ENCODE measurements around the gene ATXN7L1. TPM values are rescaled to one million over a fixed set of nuclear protein-coding genes. Genes with fewer than 3 reads are reported as not detected.

The ATXN7L1 gene
- total RNA-seq, 4 donors from 2014 or later, result 4.6 to 12.5 (median 10.1) TPM

- H3K9me3 ChIP-seq, result no peaks in the 10 kb centered on the region
- H3K27me3 ChIP-seq, result peaks cover 0 to 19% (median 0%) of the 10 kb centered on the region in 4 donors
- intact Hi-C loops (cut with DNase I), result no loop called here
- H3K36me3 ChIP-seq, result no peaks in the 10 kb centered on the region
- no peak within 1 kb of the TSS for H3K27ac ChIP-seq (replicated peaks in 1 of 4)
- WGBS, result 25% methylated on average over 32 of the region's 36 CpGs
- no peak for DNase-seq (ENCODE audit: extremely low spot score)
- H3K4me1 ChIP-seq, result peaks cover 0 to 8% (median 7%) of the 10 kb centered on the region in 4 donors
- peak within 1 kb of the TSS; percentile 34 to 45 (median 39) for H3K4me3 ChIP-seq
- TF ChIP-seq POLR2A (IDR thresholded peaks at IDR 0.05; ENCODE audit: low read depth) (no peak), EP300 (IDR thresholded peaks at IDR 0.05) (no peak), POLR2AphosphoS5 (IDR thresholded peaks at IDR 0.05) (no peak)
- TF ChIP-seq, protein P1, sequence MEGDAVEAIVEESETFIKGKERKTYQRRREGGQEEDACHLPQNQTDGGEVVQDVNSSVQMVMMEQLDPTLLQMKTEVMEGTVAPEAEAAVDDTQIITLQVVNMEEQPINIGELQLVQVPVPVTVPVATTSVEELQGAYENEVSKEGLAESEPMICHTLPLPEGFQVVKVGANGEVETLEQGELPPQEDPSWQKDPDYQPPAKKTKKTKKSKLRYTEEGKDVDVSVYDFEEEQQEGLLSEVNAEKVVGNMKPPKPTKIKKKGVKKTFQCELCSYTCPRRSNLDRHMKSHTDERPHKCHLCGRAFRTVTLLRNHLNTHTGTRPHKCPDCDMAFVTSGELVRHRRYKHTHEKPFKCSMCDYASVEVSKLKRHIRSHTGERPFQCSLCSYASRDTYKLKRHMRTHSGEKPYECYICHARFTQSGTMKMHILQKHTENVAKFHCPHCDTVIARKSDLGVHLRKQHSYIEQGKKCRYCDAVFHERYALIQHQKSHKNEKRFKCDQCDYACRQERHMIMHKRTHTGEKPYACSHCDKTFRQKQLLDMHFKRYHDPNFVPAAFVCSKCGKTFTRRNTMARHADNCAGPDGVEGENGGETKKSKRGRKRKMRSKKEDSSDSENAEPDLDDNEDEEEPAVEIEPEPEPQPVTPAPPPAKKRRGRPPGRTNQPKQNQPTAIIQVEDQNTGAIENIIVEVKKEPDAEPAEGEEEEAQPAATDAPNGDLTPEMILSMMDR (IDR thresholded peaks at IDR 0.05), result no peak
Measured at GRCh38 chr7:105581066-105581811, 295.2 kb downstream of the ATXN7L1 start, which contains the start of gene EFCAB10. EFCAB10 (minus strand) TSS chr7:105581493; CDS start chr7:105581463, 30 bp downstream.

GRCh38 chr7:105580022-105580740, 296.2 kb downstream of the ATXN7L1 start:
- peaks cover 0 to 8% (median 7%) of the 10 kb centered on the region in 4 donors for H3K4me1 ChIP-seq
- H3K27me3 ChIP-seq, result peaks cover 0 to 19% (median 0%) of the 10 kb centered on the region in 4 donors
- no peaks in the 10 kb centered on the region for H3K9me3 ChIP-seq
- TF ChIP-seq EP300 (IDR thresholded peaks at IDR 0.05) (no peak), POLR2A (IDR thresholded peaks at IDR 0.05; ENCODE audit: low read depth) (no peak), POLR2AphosphoS5 (IDR thresholded peaks at IDR 0.05) (no peak)
- TF ChIP-seq, protein P1 (IDR thresholded peaks at IDR 0.05), result no peak
- H3K27ac ChIP-seq (replicated peaks in 1 of 4), result no peak overlapping the region
- intact Hi-C loops (cut with DNase I), result no loop called here
- no peak overlapping the region for H3K4me3 ChIP-seq
- whole genome bisulfite sequencing, result 93% methylated on average over 22 of the region's 22 CpGs
- H3K36me3 ChIP-seq, result no peaks in the 10 kb centered on the region
- DNase-seq (ENCODE audit: extremely low spot score), result no peak

GRCh38 chr7:105578496-105578895, 297.9 kb downstream of the ATXN7L1 start:
- H3K4me1 ChIP-seq, result peaks cover 0 to 8% (median 7%) of the 10 kb centered on the region in 4 donors
- peaks cover 0 to 19% (median 0%) of the 10 kb centered on the region in 4 donors for H3K27me3 ChIP-seq
- H3K36me3 ChIP-seq, result no peaks in the 10 kb centered on the region
- H3K4me3 ChIP-seq, result no peak overlapping the region
- intact Hi-C loops (cut with DNase I), result no loop called here
- DNase-seq (ENCODE audit: extremely low spot score), result no peak
- no peaks in the 10 kb centered on the region for H3K9me3 ChIP-seq
- no peak overlapping the region for H3K27ac ChIP-seq (replicated peaks in 1 of 4)
- TF ChIP-seq POLR2A (IDR thresholded peaks at IDR 0.05; ENCODE audit: low read depth) (no peak), POLR2AphosphoS5 (IDR thresholded peaks at IDR 0.05) (no peak), EP300 (IDR thresholded peaks at IDR 0.05) (no peak)
- TF ChIP-seq, protein P1 (IDR thresholded peaks at IDR 0.05), result no peak

- H3K27ac ChIP-seq (replicated peaks in 1 of 4), result no peak overlapping the region
- H3K36me3 ChIP-seq, result no peaks in the 10 kb centered on the region
- intact Hi-C loops (cut with DNase I), result no loop called here
- H3K4me1 ChIP-seq, result peaks cover 0 to 8% (median 7%) of the 10 kb centered on the region in 4 donors
- no peaks in the 10 kb centered on the region for H3K9me3 ChIP-seq
- TF ChIP-seq POLR2AphosphoS5 (IDR thresholded peaks at IDR 0.05) (no peak), EP300 (IDR thresholded peaks at IDR 0.05) (no peak), POLR2A (IDR thresholded peaks at IDR 0.05; ENCODE audit: low read depth) (no peak)
- TF ChIP-seq, protein P1 (IDR thresholded peaks at IDR 0.05), result no peak
- H3K27me3 ChIP-seq, result peaks cover 0 to 10% (median 0%) of the 10 kb centered on the region in 4 donors
- WGBS, result 81% methylated on average over 1 of the region's 1 CpG
- no peak overlapping the region for H3K4me3 ChIP-seq
- no peak for DNase-seq (ENCODE audit: extremely low spot score)
Measured at GRCh38 chr7:105577251-105577650, 299.1 kb downstream of the ATXN7L1 start.

Measured in esophagus muscularis mucosa (tissue), 4 donors.